Stimulated activated CD8-positive, alpha-beta memory T cell treated with anti-CD3 and anti-CD28 coated beads, Interleukin-7, amount 100 ng/mL, for 4 hours (primary cell): Measurements from ENCODE around the gene ASPN.

Experiments used
- DNase-seq, 2 donors: peaks; one replicate each; pipeline ENCODE4 v3.0.0-alpha.2; 2020; ENCODE audit warnings: low read depth in 2 of 2

Gene ASPN

GRCh38 chr9:92482329-92482728 lies at the start of gene ASPN:
Gene ASPN (minus strand): TSS chr9:92482506.
- DNase-seq, result no peak

GRCh38 chr9:92530893-92531292 lies 48.6 kb upstream of the ASPN start:
- no peak for DNase-seq

GRCh38 chr9:92529124-92529523 lies 46.8 kb upstream of the ASPN start:
- DNase-seq, result no peak

- DNase-seq, result no peak
These were observed 46.2 kb upstream of the ASPN start for GRCh38 chr9:92528522-92528849.

GRCh38 chr9:92527832-92528521 lies 45.7 kb upstream of the ASPN start:
- no peak for DNase-seq

- DNase-seq, result no peak
These were observed 45.1 kb upstream of the ASPN start for GRCh38 chr9:92527291-92527828.

GRCh38 chr9:92525306-92525705 lies 43.0 kb upstream of the ASPN start:
- DNase-seq, result no peak

- DNase-seq, result no peak
These were observed 42.6 kb upstream of the ASPN start for GRCh38 chr9:92524881-92525280.

- no peak for DNase-seq
These were observed 41.0 kb upstream of the ASPN start for GRCh38 chr9:92522983-92523970.

- no peak for DNase-seq
These were observed 38.5 kb upstream of the ASPN start for GRCh38 chr9:92520837-92521236.

GRCh38 chr9:92518199-92518598 lies 35.9 kb upstream of the ASPN start:
- no peak for DNase-seq

GRCh38 chr9:92517046-92517445 lies 34.7 kb upstream of the ASPN start:
- DNase-seq, result no peak

- no peak for DNase-seq
These were observed 34.2 kb upstream of the ASPN start for GRCh38 chr9:92516521-92516920.

GRCh38 chr9:92514635-92515034 lies 32.3 kb upstream of the ASPN start:
- no peak for DNase-seq

GRCh38 chr9:92513349-92513748 lies 31.0 kb upstream of the ASPN start:
- no peak for DNase-seq

GRCh38 chr9:92512622-92513021 lies 30.3 kb upstream of the ASPN start:
- DNase-seq, result no peak

GRCh38 chr9:92510747-92511146 lies 28.4 kb upstream of the ASPN start:
- DNase-seq, result no peak

GRCh38 chr9:92509050-92509449 lies 26.7 kb upstream of the ASPN start:
- no peak for DNase-seq

- no peak for DNase-seq
These were observed 25.9 kb upstream of the ASPN start for GRCh38 chr9:92508018-92508820.

GRCh38 chr9:92507496-92507895 lies 25.2 kb upstream of the ASPN start:
- no peak for DNase-seq

GRCh38 chr9:92507005-92507404 lies 24.7 kb upstream of the ASPN start:
- DNase-seq, result no peak
